OCI-LY3 (cell line): ENCODE data around the gene NCOA5.

ENCODE experiments used
- H2AFZ ChIP-seq: fragments of 200-600, 300-600 bp; shearing (Covaris generic); 2 replicates; pipeline ENCODE4 v1.6.0; 2014; ENCODE audit warnings: antibody characterized with exemption, low read depth, low read length
- H3K27ac ChIP-seq: fragments of 200-600, 300-600 bp; sonication (generic); 2 replicates; pipeline ENCODE4 v1.5.1; 2014; ENCODE audit warnings: mild to moderate bottlenecking, low read length, moderate library complexity, mixed read lengths
- H3K27me3 ChIP-seq: fragments of 200-600, 300-600 bp; sonication (generic); 2 replicates; pipeline ENCODE4 v1.6.1; 2014; ENCODE audit warnings: low read depth, low read length, mixed read lengths
- H3K36me3 ChIP-seq: fragments of 200-600, 300-600 bp; sonication (generic); replicated peaks from 2 replicates; pipeline ENCODE3; 2014; ENCODE audit warnings: low read depth, low read length, mixed read lengths
- H3K4me1 ChIP-seq: fragments of 300-600, 200-600 bp; sonication (generic); 2 replicates; pipeline ENCODE4 v1.6.1; 2014; ENCODE audit warnings: low read length, mixed read lengths
- H3K4me2 ChIP-seq: fragments of 200-600, 300-600 bp; sonication (generic); 2 replicates; pipeline ENCODE4 v1.6.1; 2014; ENCODE audit warnings: low read length, mixed read lengths
- H3K4me3 ChIP-seq: fragments of 300-600, 200-600 bp; sonication (generic); 2 replicates; pipeline ENCODE4 v1.5.1; 2014; ENCODE audit warnings: antibody characterized with exemption, mild to moderate bottlenecking, low read length, moderate library complexity
- H3K79me2 ChIP-seq: fragments of 300-600, 200-600 bp; shearing (Covaris generic); 2 replicates; pipeline ENCODE4 v1.6.1; 2014; ENCODE audit warnings: mild to moderate bottlenecking, low read length, mixed read lengths
- H3K9ac ChIP-seq: fragments of 300-600, 200-600 bp; shearing (Covaris generic); 2 replicates; pipeline ENCODE4 v1.6.0; 2014; ENCODE audit warnings: mild to moderate bottlenecking, low read length, moderate library complexity
- H3K9me3 ChIP-seq: fragments of 200-600, 300-600 bp; shearing (Covaris generic); 2 replicates; pipeline ENCODE4 v1.6.1; 2014; ENCODE audit warnings: low read length, mixed read lengths; ENCODE audit not compliant: insufficient read depth
- H4K20me1 ChIP-seq: fragments of 200-600, 300-600 bp; sonication (generic); 2 replicates; pipeline ENCODE4 v1.6.1; 2016; ENCODE audit warnings: low read length, mixed read lengths; ENCODE audit not compliant: insufficient read depth
- CTCF ChIP-seq: fragments of 200-600, 300-600 bp; sonication (generic); IDR thresholded peaks from 2 replicates; pipeline ENCODE4 v1.5.1; 2014; ENCODE audit warnings: antibody characterized with exemption, low read length, low read depth
- EZH2phosphoT487 ChIP-seq: fragments of 200-600 bp; shearing (Covaris generic); IDR thresholded peaks from 2 replicates; pipeline ENCODE4 v1.6.1; 2018; ENCODE audit warnings: antibody characterized with exemption, mixed run types, low read depth

The NCOA5 gene

GRCh38 chr20:46025376-46025783 is 64.4 kb downstream of the NCOA5 start:
- Histone ChIP-seq H3K36me3 (no peaks in the 10 kb centered on the region), H3K4me3 (no peak overlapping the region), H3K27ac (no peak overlapping the region), H2AFZ (no peak overlapping the region), H3K4me1 (peaks cover 13% of the 10 kb centered on the region; the same call in 1 of the 2 replicates), H3K27me3 (peaks cover 42% of the 10 kb centered on the region), H3K4me2 (no peak overlapping the region), H3K9ac (no peak overlapping the region), H3K79me2 (no peaks in the 10 kb centered on the region), H4K20me1 (peaks cover 36% of the 10 kb centered on the region), H3K9me3 (no peaks in the 10 kb centered on the region)
- TF ChIP-seq CTCF (no peak), EZH2phosphoT487 (no peak)

GRCh38 chr20:46023999-46024398 is 65.8 kb downstream of the NCOA5 start:
- Histone ChIP-seq H3K4me2 (no peak overlapping the region), H3K9ac (no peak overlapping the region), H3K4me3 (no peak overlapping the region), H4K20me1 (peaks cover 36% of the 10 kb centered on the region), H3K27ac (no peak overlapping the region), H3K4me1 (peaks cover 13% of the 10 kb centered on the region; the same call in 1 of the 2 replicates), H3K9me3 (no peaks in the 10 kb centered on the region), H2AFZ (no peak overlapping the region), H3K79me2 (no peaks in the 10 kb centered on the region), H3K27me3 (peaks cover 42% of the 10 kb centered on the region), H3K36me3 (no peaks in the 10 kb centered on the region)
- no peak for TF ChIP-seq EZH2phosphoT487
- no peak for TF ChIP-seq CTCF

GRCh38 chr20:46023148-46023484 is 66.6 kb downstream of the NCOA5 start:
- H4K20me1 ChIP-seq: peaks cover 33% of the 10 kb centered on the region
- no peaks in the 10 kb centered on the region for H3K36me3 ChIP-seq
- H3K4me2 ChIP-seq: peak overlapping the region; percentile 99
- H3K79me2 ChIP-seq: no peaks in the 10 kb centered on the region
- H3K9me3 ChIP-seq: no peaks in the 10 kb centered on the region
- H3K27ac ChIP-seq: no peak overlapping the region
- H2AFZ ChIP-seq: no peak overlapping the region
- peaks cover 42% of the 10 kb centered on the region for H3K27me3 ChIP-seq
- H3K4me3 ChIP-seq: peak overlapping the region; percentile 77
- H3K9ac ChIP-seq: no peak overlapping the region
- TF ChIP-seq EZH2phosphoT487: no peak
- no peak for TF ChIP-seq CTCF
- H3K4me1 ChIP-seq: peaks cover 13% of the 10 kb centered on the region; the same call in 1 of the 2 replicates

- Histone ChIP-seq H3K4me1 (peaks cover 13% of the 10 kb centered on the region; the same call in 1 of the 2 replicates), H3K27ac (no peak overlapping the region), H2AFZ (peak overlapping the region; percentile 64), H3K4me2 (peak overlapping the region; percentile 99), H3K27me3 (peaks cover 38% of the 10 kb centered on the region), H3K36me3 (no peaks in the 10 kb centered on the region), H3K79me2 (no peaks in the 10 kb centered on the region), H3K4me3 (peak overlapping the region; percentile 77), H4K20me1 (peaks cover 28% of the 10 kb centered on the region), H3K9ac (peak overlapping the region; percentile 64), H3K9me3 (no peaks in the 10 kb centered on the region)
- TF ChIP-seq EZH2phosphoT487 (no peak), CTCF (peak; percentile 93)
Observed at GRCh38 chr20:46022411-46023147, 67.2 kb downstream of the NCOA5 start.
